Astrocyte (in vitro differentiated cells and primary cell): ENCODE data around the gene COPS3. TPM values are rescaled to one million over a fixed set of nuclear protein-coding genes. Genes with fewer than 3 reads are reported as not detected.
A peak's percentile ranks its signal among the peaks of the same experiment; 100 is the strongest.

Experiments
- DNase-seq: peaks from one replicate; pipeline ENCODE4 v3.0.0-alpha.2; 2010; ENCODE audit warnings: low read depth
- FAIRE-seq: peaks from 2 replicates; lab custom pipeline; 2011; peaks lifted over from hg19 to GRCh38; lab: Jason Lieb, UNC
- H2AFZ ChIP-seq: 2 replicates; pipeline ENCODE4 v1.6.0; 2012; ENCODE audit warnings: low read depth, low read length, inconsistent platforms
- H3K27ac ChIP-seq: 2 replicates; pipeline ENCODE4 v1.5.1; 2011; ENCODE audit warnings: low read depth, low read length, inconsistent platforms
- H3K27me3 ChIP-seq: 2 replicates; pipeline ENCODE4 v1.6.0; 2011; ENCODE audit warnings: low read length, inconsistent platforms; ENCODE audit not compliant: insufficient read depth
- H3K36me3 ChIP-seq: 2 replicates; pipeline ENCODE4 v1.5.1; 2011; ENCODE audit warnings: low read length, inconsistent platforms; ENCODE audit not compliant: insufficient read depth
- H3K4me1 ChIP-seq: 2 replicates; pipeline ENCODE4 v1.5.1; 2011; ENCODE audit warnings: low read length, inconsistent platforms; ENCODE audit not compliant: insufficient read depth
- H3K4me2 ChIP-seq: 2 replicates; pipeline ENCODE4 v1.6.0; 2012; ENCODE audit warnings: low read length, inconsistent platforms
- H3K4me3 ChIP-seq: 2 replicates; pipeline ENCODE4 v1.5.1; 2011; ENCODE audit warnings: low read depth, mild to moderate bottlenecking, low read length, inconsistent platforms; ENCODE audit not compliant: insufficient read depth
- H3K79me2 ChIP-seq: 2 replicates; pipeline ENCODE4 v1.6.0; 2012; ENCODE audit warnings: mild to moderate bottlenecking, low read length, inconsistent platforms; ENCODE audit not compliant: insufficient read depth
- H3K9ac ChIP-seq: 2 replicates; pipeline ENCODE4 v1.6.0; 2012; ENCODE audit warnings: mild to moderate bottlenecking, low read length, inconsistent platforms
- H3K9me3 ChIP-seq: 2 replicates; pipeline ENCODE4 v1.5.1; 2012; ENCODE audit warnings: low read depth, mild to moderate bottlenecking, low read length, inconsistent platforms; ENCODE audit not compliant: insufficient read depth
- H4K20me1 ChIP-seq: 2 replicates; pipeline ENCODE4 v1.6.0; 2012; ENCODE audit warnings: low read length, inconsistent platforms; ENCODE audit not compliant: insufficient read depth
- H3K27ac Mint-ChIP-seq: one replicate; pipeline ENCODE4 v1.8.0; 2021; ENCODE audit warnings: mild to moderate bottlenecking, mixed read lengths; ENCODE audit not compliant: unreplicated experiment
- H3K27me3 Mint-ChIP-seq: one replicate; pipeline ENCODE4 v1.8.0; 2021; ENCODE audit warnings: low read depth, mixed read lengths; ENCODE audit not compliant: unreplicated experiment
- H3K36me3 Mint-ChIP-seq: one replicate; pipeline ENCODE4 v1.8.0; 2021; ENCODE audit warnings: low read depth, mixed read lengths; ENCODE audit not compliant: unreplicated experiment
- H3K4me1 Mint-ChIP-seq: one replicate; pipeline ENCODE4 v1.8.0; 2021; ENCODE audit warnings: low read depth, mixed read lengths; ENCODE audit not compliant: unreplicated experiment
- H3K4me3 Mint-ChIP-seq: one replicate; pipeline ENCODE4 v1.8.0; 2021; ENCODE audit warnings: mild to moderate bottlenecking, moderate library complexity, mixed read lengths; ENCODE audit not compliant: unreplicated experiment
- H3K9me3 Mint-ChIP-seq: one replicate; pipeline ENCODE4 v1.8.0; 2021; ENCODE audit warnings: mild to moderate bottlenecking, mixed read lengths; ENCODE audit not compliant: unreplicated experiment
- CTCF ChIP-seq: IDR thresholded peaks from 2 replicates; pipeline ENCODE4 v1.5.1; 2011; ENCODE audit warnings: low read depth, mild to moderate bottlenecking, inconsistent platforms, low read length, moderate library complexity; ENCODE audit not compliant: insufficient read depth
- EZH2 ChIP-seq: IDR thresholded peaks from 2 replicates; pipeline ENCODE4 v1.6.1; 2012; ENCODE audit warnings: mild to moderate bottlenecking, low read length, inconsistent platforms; ENCODE audit not compliant: insufficient read depth
- total RNA-seq: library from RNA; stranded (reverse); gene quantifications from 2 replicates; pipeline ENCODE4 v1.2.1, GENCODE V29; 2021

The COPS3 gene
- total RNA-seq, 1 donor from 2014 or later, result 76.8 TPM

- H3K4me1 ChIP-seq, result peaks cover 4% of the 10 kb centered on the region
- no peaks in the 10 kb centered on the region for H4K20me1 ChIP-seq
- H3K79me2 ChIP-seq, result no peaks in the 10 kb centered on the region
- no peak for DNase-seq
- no peak overlapping the region for H2AFZ ChIP-seq
- Mint-ChIP-seq H3K36me3 (peaks cover 2% of the 10 kb centered on the region), H3K9me3 (no peaks in the 10 kb centered on the region), H3K27me3 (no peaks in the 10 kb centered on the region), H3K4me1 (peaks cover 3% of the 10 kb centered on the region), H3K27ac (no peak overlapping the region), H3K4me3 (peak overlapping the region; percentile 80)
- H3K9me3 ChIP-seq, result no peaks in the 10 kb centered on the region
- H3K36me3 ChIP-seq, result no peaks in the 10 kb centered on the region
- H3K27ac ChIP-seq, result no peak overlapping the region
- H3K4me2 ChIP-seq, result peak overlapping the region; percentile 86
- FAIRE-seq, result no peak
- no peak for TF ChIP-seq CTCF
- no peak for TF ChIP-seq EZH2
- no peak overlapping the region for H3K9ac ChIP-seq
- no peak overlapping the region for H3K4me3 ChIP-seq
- H3K27me3 ChIP-seq, result no peaks in the 10 kb centered on the region
Observed at GRCh38 chr17:17304521-17304985, 23.5 kb upstream of the COPS3 start.

- Mint-ChIP-seq H3K27ac (no peak overlapping the region), H3K9me3 (no peaks in the 10 kb centered on the region), H3K36me3 (peaks cover 2% of the 10 kb centered on the region), H3K4me3 (peak overlapping the region; percentile 80), H3K4me1 (peaks cover 3% of the 10 kb centered on the region), H3K27me3 (no peaks in the 10 kb centered on the region)
- H3K4me1 ChIP-seq, result peaks cover 4% of the 10 kb centered on the region
- H3K79me2 ChIP-seq, result no peaks in the 10 kb centered on the region
- H3K9me3 ChIP-seq, result no peaks in the 10 kb centered on the region
- DNase-seq (no peak), FAIRE-seq (no peak)
- H4K20me1 ChIP-seq, result no peaks in the 10 kb centered on the region
- no peaks in the 10 kb centered on the region for H3K36me3 ChIP-seq
- peak overlapping the region; percentile 73 for H2AFZ ChIP-seq
- no peak for TF ChIP-seq CTCF
- no peak for TF ChIP-seq EZH2
- H3K27me3 ChIP-seq, result no peaks in the 10 kb centered on the region
- H3K4me3 ChIP-seq, result peak overlapping the region; percentile 49
- H3K27ac ChIP-seq, result no peak overlapping the region
- peak overlapping the region; percentile 86 for H3K4me2 ChIP-seq
- H3K9ac ChIP-seq, result peak overlapping the region; percentile 60
Observed at GRCh38 chr17:17303847-17304490, 22.9 kb upstream of the COPS3 start.
